ENCODE measurements around the gene KIF26B.

KIF26B gene

DNA sequence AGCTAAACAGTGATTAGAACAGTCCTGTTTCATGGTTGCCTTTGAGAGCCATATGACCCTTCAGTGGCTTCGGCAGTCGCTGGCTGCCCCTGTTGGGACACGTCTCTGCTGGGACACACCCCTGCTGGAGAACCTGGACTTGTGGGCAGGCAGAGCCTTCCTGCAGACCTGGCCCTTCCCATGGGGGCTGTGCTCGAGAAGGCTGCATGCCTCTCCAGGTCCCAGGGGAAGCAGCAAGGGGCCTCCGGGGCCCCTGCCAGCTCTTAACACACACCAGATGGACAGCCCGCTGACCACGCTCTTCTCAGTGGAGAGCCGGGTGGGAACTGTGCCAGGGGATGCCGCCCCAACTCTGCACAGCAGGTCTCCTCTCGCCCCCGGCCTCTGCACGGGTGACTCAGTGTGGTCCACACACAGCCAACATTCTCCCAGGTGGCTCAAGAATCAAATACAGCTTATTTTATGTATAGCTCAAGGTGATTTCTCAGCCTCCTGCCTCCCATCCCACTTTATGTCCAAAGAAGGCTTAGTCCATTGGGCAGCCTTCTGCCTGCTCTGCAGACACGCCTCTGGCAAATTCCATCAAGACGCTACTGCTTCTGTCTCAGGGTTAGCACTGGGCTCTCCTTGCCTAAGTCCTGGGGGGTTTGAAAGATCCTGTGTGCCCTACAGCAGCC lies 450.8 kb downstream of the KIF26B start:
- peak in 3 of 4 experiments; percentile 15 to 28 (median 19) for DNase-seq

GRCh38 chr1:245606157-245606725 lies 451.5 kb downstream of the KIF26B start:
- no peak for DNase-seq

DNA sequence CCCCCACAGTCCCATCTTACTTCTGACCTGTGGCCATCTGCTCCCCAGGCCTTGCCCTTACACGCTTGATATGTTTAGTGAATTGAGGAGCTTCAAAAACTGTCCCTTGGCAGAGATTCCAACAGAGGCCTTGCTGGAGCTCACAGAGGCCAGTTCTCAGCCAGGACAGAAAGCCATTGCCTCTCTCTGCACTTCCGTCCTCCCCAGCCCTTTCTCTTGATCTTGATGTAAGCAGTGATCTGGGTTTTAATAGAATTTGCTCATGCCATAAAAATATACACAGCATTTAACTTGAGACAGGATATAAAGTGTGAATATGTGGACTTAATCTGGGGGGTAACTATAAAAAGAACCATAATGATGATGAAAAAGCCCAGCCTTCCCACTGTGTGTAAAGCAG lies 453.5 kb downstream of the KIF26B start:
- DNase-seq = no peak

DNA sequence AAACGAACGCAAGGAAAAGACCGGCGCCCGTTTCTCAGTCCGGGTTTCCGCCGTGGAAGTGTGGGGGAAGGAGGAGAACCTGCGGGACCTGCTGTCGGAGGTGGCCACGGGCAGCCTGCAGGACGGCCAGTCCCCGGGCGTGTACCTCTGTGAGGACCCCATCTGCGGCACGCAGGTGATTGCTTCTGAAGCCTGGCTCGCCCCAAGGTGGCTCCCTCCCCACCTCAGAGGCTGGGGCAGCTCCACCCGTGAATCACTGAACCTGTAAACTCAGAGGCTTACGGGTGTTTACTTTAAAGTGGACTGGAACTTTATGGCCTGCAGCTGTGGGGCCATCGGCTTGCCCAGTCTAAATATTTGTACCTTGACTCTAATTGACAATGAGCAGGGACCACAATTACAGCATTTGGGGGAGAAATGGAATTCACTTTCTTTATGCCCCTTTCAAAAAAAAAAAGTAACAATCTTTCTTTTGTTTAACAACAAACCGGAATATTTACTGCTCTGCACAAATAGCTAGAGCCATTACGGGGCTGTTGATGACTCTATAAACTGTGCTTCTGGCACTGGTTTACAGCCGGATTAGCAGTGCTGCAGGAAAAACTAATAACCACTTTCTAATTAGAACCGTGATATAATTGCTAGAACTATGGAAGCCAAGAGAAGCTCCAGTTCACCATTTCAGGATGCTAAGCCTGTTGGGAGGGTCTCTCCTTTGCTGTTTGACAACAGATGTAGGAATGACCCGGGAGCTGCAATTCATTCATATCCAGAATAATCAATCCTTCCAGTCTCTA lies 454.8 kb downstream of the KIF26B start:
- DNase-seq = no peak

- no peak for DNase-seq
Measured at GRCh38 chr1:245611251-245611650, 456.5 kb downstream of the KIF26B start.

- DNase-seq = no peak
Measured at GRCh38 chr1:245614476-245614875, 459.7 kb downstream of the KIF26B start.

- DNase-seq = peak in 1 of 4 experiments; percentile 19
Measured at GRCh38 chr1:245615001-245615400, 460.2 kb downstream of the KIF26B start.

DNA sequence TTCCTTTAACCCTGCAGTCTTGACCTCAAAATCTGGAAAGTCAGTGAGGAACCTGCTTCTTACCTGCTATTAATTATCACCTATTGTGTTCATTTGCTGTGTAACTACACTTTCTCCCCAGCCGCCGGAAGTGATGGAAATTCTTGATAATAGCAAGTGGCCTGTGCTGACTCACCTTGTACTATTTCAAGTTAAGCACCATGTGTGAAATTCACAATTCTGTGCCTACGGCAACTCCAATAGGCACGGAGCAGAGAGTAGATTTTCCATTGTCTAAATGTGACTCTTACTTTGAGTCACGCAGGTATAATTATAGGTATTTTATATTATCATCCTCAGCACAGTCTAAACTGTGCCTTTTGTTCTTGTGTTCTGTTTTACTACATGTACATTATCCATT lies 466.8 kb downstream of the KIF26B start:
- DNase-seq = no peak

DNA sequence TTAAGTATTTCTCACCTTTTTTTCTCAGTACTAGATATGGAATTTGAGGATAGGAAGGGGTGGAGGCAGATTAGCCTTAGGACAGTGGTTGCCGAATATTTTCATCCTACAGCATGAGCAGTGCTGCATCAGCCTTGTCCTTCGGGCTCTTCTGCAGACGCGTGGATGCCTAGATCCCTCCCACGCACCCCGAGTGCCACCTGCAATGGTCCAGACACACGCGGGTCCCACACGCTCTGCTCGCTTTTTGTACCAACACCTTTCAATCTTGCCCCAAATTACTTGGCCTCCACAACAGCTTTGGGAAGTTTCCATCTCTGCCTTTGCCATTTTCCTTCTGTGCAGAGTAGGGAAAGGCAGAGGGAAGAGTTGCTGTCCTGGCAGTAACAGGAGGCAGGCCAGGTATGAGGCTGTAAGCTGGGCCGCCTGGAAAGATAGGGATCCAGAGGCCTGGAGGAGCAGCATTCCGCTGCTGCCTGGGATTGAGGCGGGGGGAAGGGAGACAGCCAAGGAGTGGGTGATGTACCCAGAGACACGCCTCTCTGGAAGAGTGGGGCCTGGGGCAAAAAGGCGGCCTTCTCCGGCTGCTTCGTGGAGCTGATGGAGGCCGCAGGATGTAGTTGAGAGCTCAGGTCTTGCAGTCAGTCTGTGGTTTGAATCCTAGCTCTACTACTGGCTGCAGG lies 467.7 kb downstream of the KIF26B start:
- no peak for DNase-seq

DNA sequence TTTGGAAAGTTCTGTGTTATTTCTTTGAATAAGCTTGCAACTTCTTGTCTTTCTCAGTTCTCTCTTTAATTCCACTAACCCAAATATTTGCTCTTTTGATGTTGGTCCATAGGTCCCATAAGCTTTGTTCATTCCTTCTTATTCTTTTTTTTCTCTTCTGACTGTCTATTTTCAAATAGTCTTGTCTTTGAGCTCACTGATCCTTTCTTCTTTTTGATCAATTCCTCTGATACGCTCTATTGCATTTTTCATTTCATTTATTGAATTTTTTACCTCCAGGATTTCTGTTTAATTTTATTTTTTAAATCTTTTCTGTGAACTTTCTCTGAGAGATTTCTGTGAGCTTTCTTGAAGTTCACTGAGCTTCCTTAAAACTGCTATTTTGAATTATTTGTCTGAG lies 486.6 kb downstream of the KIF26B start:
- DNase-seq = no peak

DNA sequence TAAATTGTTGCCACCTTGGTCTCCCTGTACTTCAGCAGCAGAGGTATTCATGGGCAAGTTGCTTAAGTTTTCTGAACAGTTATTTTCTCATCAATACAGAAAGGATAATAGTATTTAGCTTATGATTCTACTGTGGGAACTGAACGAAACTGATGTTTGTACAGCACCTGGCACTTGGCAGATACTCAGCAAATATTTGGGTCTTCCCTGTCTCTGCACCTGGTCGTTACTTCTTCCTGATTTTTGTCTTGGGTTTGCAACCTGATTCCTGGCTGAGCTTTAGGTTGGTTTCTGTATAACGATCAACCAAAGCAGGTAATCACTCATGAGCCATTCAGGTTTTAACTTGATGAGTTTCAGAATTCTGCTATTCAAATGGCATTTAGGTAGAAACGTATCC lies 490.6 kb downstream of the KIF26B start:
- DNase-seq = no peak

GRCh38 chr1:245645894-245646293 lies 491.1 kb downstream of the KIF26B start:
- peak in 1 of 4 experiments; percentile 6 for DNase-seq

DNA sequence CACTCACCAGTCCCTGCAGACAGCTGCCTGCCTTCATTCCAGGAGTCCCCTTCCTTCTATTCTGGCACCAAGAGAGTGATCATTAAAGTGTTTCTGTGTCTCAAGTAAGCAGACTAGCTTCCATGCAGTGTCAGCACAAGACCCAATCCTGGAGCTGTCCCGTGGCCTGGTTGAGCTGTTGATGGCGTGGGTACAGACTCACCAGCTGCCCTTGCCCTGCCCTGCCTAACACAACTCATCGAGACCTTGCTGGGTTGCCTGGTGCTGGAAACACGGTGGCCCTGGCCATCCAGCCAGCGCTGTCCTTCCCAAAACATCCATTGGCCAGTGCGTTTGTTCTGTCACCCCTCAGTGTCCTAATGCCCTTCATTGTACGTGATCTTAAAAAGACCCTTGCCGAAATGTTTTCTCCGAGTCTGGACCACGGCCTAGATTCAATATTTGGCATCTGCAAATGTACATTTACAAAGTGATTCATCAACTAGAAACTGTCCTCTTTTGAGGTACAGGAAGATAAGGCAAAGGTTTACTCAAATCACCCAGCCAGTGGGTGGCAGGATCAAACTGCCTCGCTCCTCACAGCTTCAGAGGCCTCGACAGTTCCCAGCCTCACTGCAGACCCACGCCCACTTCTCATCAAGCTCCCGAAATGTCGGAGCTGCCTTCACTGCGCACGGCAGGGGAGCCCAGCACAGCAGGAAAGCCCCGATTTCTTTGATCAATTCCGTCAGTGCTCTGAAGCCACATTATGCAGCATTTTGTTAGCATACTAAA lies 494.2 kb downstream of the KIF26B start:
- no peak for DNase-seq

DNA sequence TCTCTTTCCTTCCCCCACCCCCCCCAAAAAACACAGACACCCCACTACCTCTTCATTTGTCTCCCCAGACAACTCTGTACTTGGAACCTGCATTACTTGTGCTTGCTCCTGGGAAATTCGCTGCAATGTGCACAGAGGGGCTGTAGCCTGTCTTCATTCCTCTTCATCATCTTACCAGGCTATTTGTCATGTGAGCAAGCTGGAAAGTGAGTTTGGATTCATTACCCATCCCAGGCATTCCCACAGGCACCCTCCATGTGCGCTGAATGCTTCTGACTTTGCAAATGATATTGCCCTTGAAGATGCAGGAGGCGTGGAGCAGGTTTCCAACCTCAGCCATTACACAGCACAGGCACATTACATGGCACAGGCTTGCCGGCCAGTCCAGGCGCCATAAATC lies 494.9 kb downstream of the KIF26B start:
- no peak for DNase-seq

GRCh38 chr1:245650441-245650960 lies 495.7 kb downstream of the KIF26B start:
- DNase-seq = no peak

DNA sequence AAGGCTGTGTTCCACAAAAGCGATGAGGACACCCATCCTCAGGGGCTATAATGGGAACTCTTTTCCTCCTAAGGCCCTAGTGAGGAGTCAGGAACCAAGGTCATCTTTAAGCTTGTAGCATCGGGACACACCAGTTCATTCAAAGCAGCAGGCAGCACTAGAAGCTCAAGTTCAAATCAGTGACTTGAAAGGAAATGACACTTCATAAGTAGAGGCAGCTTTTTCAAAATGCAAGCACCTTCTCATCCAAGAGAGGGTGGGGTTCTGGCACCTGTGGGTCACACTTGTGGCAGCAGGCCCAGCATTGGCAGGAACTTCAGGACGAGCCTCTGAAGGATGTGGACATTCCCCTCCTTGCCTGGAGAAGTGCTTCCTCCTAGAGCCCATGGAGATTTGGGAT lies 496.3 kb downstream of the KIF26B start:
- DNase-seq = no peak

- DNase-seq = no peak
Measured at GRCh38 chr1:245652116-245652515, 497.3 kb downstream of the KIF26B start.

DNA sequence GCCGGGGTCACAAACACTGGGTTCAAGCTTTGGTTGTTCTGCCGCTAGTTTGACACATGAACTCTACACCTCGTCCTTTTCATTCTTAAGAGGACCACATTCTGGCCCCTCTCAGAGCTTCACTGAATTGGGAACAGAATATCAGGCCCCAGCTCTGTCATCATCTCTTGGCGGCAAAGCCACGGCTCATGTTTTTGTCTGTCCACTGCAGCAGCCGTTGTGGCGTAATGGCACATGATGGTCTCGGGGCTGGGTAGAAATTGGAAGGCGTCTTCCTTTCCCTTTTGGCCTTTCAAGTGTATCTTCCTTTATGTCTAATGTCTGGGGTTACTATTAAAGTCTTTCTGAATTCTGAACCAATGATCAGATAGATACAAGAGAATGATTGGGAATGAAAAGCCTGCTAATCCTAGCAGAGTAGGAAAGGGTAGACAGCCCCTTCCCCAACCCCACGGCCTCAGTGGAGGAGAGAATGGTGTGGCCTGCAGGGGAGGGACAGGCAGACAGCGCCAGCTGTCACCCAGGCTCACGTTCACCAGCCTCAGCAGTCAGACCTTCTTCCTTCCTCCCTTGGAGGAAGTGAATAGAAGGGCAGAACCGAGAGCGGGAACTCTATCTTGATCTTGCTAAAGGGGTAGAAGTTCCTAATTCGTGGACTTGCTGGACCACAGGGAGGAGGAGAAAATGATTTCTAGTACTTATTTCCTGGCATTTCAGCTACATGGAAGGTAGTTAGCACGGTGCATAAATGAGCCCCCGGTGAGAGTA lies 498.1 kb downstream of the KIF26B start:
- peak in 3 of 4 experiments; percentile 27 to 56 (median 47) for DNase-seq

- no peak for DNase-seq
Measured at GRCh38 chr1:245654460-245655050, 499.8 kb downstream of the KIF26B start.

- DNase-seq = no peak
Measured at GRCh38 chr1:245656189-245656717, 501.5 kb downstream of the KIF26B start.

DNA sequence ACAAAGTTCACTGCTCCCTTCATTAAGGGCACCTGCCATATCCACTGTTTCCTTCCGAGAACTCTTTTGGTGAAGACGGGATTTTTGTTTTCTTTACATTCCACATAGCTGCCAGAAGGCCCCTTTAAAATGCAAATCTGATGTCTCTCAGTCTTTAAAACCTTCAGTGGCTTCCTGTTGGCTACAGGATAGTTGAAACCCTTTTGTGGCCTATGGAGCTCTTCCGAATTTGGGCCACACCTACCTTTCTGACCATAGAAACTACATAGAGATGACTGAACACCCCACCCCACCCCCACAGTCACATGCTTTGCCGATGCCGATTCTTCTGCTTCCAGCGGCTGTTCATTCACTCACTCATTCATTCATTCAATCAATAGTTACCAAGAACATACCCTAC lies 502.6 kb downstream of the KIF26B start:
- DNase-seq = no peak
